Stimulated activated CD8-positive, alpha-beta memory T cell treated with anti-CD3 and anti-CD28 coated beads, Interleukin-12 subunit alpha, Interleukin-12 subunit beta, amount 100 ng/mL, for 24 hours (primary cell): Measurements from ENCODE around the gene AP2M1.

ENCODE experiments used
- DNase-seq: peaks from one replicate; pipeline ENCODE4 v3.0.0-alpha.2; 2020; ENCODE audit errors: extremely low read depth

The AP2M1 gene

DNA sequence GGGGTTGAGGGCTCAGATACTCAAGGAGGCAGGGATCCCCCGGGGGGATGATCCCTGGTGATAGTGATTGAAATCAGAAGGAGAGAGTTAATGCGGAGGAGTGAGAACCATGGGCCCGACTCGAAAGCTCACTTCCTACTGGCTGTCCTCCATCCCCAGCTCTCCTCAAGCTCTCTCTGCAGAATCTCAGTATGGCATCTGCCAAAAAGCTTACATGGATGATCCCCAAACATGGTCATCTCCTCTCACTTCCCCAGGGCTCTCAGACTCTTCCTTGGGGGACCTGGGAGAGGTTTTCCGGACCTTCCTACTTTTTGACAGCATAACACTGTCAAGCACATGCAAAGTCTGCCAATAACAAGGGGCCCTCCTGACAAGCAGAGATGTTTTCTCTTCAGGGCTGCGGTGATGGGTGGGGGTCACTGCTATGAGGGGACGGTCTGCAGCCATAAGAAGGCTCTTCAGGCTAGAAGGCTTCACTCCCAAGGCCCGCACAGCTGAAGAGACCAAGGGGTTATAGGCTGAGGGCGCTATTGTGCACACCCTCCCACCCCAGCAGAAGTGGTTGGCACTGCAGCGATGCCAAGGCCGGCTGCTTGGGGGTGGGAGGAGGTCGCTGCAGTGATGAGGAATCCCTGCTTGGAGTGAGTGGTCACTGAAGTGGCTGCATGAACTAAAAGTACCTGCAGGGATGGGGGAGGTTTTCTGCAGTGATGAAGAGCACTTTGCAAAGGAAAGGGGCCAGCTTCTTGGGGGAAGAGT lies 53.9 kb downstream of the AP2M1 start:
- DNase-seq: no peak

GRCh38 chr3:184229394-184230080 lies 54.9 kb downstream of the AP2M1 start, which contains the start of gene VWA5B2:
TSS of gene VWA5B2 (plus strand) at chr3:184229585. CDS start at chr3:184230529, 944 bp downstream.
- DNase-seq: peak; percentile 40

- no peak for DNase-seq
Observed at GRCh38 chr3:184230081-184230602, 55.5 kb downstream of the AP2M1 start.

- DNase-seq: no peak
Observed at GRCh38 chr3:184230603-184231528, 56.2 kb downstream of the AP2M1 start.

DNA sequence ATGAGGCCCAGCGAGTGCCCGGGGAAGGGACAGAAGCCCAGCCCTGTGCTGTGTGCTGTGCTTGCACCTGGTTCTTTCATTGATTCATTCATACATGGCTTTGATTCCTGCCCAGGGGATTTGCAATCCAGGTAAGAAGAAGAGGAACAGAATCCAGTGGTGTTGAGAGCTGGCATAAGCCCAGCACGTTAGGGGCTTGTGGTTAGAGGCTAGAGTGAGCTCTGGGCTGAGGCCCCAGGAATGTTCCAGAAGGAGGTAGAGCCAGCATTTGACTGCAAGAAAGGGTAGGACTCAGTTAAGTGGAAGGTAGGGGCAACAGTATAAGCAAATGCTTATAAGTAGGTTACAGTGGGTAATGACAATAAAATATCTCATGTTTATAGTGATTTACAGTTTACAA lies 57.0 kb downstream of the AP2M1 start:
- no peak for DNase-seq

DNA sequence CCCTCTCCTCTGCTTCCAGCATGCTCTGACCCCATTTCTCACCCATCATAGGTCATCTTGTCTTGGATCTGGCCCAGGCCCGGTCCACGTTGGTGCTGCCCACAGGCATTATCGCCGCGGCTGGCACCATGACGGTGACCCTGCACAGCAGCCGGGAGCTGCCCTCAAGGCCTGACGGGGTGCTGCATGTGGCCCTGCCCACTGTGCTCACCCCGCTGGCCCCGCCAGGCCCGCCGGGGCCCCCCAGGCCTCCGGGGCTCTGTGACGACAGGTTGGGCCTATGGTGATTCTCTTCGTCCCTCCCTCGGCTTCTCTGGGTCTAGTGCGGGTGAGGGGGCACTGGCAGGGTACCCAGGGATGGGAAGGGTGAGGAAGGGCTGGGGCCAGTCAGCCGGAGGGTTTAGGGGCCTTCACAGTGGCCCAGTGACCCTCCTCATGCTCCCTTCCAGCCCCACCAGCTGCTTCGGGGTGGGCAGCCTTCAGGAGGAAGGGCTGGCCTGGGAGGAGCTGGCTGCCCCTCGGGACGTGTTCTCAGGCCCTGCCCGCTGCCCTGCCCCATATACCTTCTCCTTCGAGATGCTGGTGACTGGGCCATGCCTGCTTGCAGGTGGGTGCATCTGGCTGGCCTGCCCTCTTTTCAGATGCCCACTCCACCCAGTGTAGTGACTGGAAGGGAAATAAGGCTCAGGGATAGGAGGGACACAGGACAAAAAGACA lies 58.6 kb downstream of the AP2M1 start:
- no peak for DNase-seq
